Medulla oblongata (tissue), 1 donor: ENCODE measurements around the gene ANKRD24.
"Not testable (repeated sequence)": the region's sequence is repeated elsewhere in the genome, so short reads cannot be mapped to it uniquely, and the experiment has no call there.

Experiments used
- DNase-seq: peaks from one replicate; pipeline ENCODE4 v3.0.0-alpha.2; 2015; ENCODE audit errors: extremely low spot score

ANKRD24 gene

GRCh38 chr19:4197625-4198466, 15.4 kb downstream of the ANKRD24 start:
- DNase-seq, result no peak

- DNase-seq, result no peak
Observed at GRCh38 chr19:4198467-4199126, 16.1 kb downstream of the ANKRD24 start.

GRCh38 chr19:4199699-4200293, 17.3 kb downstream of the ANKRD24 start:
- no peak for DNase-seq

- DNase-seq, result no peak
Observed at GRCh38 chr19:4200940-4201542, 18.6 kb downstream of the ANKRD24 start.

GRCh38 chr19:4201798-4202197, 19.3 kb downstream of the ANKRD24 start:
- DNase-seq, result no peak

GRCh38 chr19:4206818-4207484, 24.5 kb downstream of the ANKRD24 start:
- DNase-seq, result no peak

- no peak for DNase-seq
Observed at GRCh38 chr19:4208385-4209094, 26.1 kb downstream of the ANKRD24 start.

GRCh38 chr19:4210166-4210731, 27.8 kb downstream of the ANKRD24 start:
- no peak for DNase-seq

- no peak for DNase-seq
Observed at GRCh38 chr19:4213116-4213515, 30.6 kb downstream of the ANKRD24 start.

- DNase-seq, result no peak
Observed at GRCh38 chr19:4215807-4216206, 33.3 kb downstream of the ANKRD24 start.

- no peak for DNase-seq
Observed at GRCh38 chr19:4216846-4217245, 34.4 kb downstream of the ANKRD24 start.

GRCh38 chr19:4217429-4218264, 35.2 kb downstream of the ANKRD24 start:
- no peak for DNase-seq

- DNase-seq, result not testable (repeated sequence)
Observed at GRCh38 chr19:4218523-4218922, 36.0 kb downstream of the ANKRD24 start.

- no peak for DNase-seq
Observed at GRCh38 chr19:4220188-4220587, 37.7 kb downstream of the ANKRD24 start.

- DNase-seq, result no peak
Observed at GRCh38 chr19:4224470-4224869, 42.0 kb downstream of the ANKRD24 start.

- DNase-seq, result no peak
Observed at GRCh38 chr19:4225885-4226284, 43.4 kb downstream of the ANKRD24 start.

GRCh38 chr19:4227771-4228170, 45.3 kb downstream of the ANKRD24 start:
- DNase-seq, result no peak

- no peak for DNase-seq
Observed at GRCh38 chr19:4228765-4229178, 46.3 kb downstream of the ANKRD24 start.

- peak; percentile 17 for DNase-seq
Observed at GRCh38 chr19:4229179-4229931, 46.9 kb downstream of the ANKRD24 start, which contains the start of gene EBI3. Gene EBI3, plus strand, starts transcription at chr19:4229523. Its CDS starts 28 bp downstream, at chr19:4229551.
